ENCODE results near the gene PICALM.

GRCh38 chr11:85977751-85978160 lies 91.1 kb downstream of the PICALM start:
- TF ChIP-seq CTCF (IDR thresholded peaks at IDR 0.05): no peak
- no peak for TF ChIP-seq FOSL2 (IDR thresholded peaks at IDR 0.05)
- TF ChIP-seq FOSL2 (CRISPR knock-in tag; IDR thresholded peaks at IDR 0.05): no peak
- TF ChIP-seq ELK1 (IDR thresholded peaks at IDR 0.05; ENCODE audit: low read depth, low read length): no peak

Measured in A549 (cell line).